Dermis blood vessel endothelial cell (primary cell): ENCODE data around the gene ATP11A. TPM values are rescaled to one million over a fixed set of nuclear protein-coding genes. Genes with fewer than 3 reads are reported as not detected.
A peak's percentile ranks its signal among the peaks of the same experiment; 100 is the strongest.

Source experiments
- DNase-seq: peaks from one replicate; pipeline ENCODE4 v3.0.0; 2010
- total RNA-seq: library from RNA; depleted of rRNA; stranded (reverse); fragments of >200 nt; gene quantifications from 2 replicates; pipeline ENCODE4 v1.2.3, GENCODE V29; 2014

Gene ATP11A
- total RNA-seq, 1 donor from 2014 or later, result 32.0 TPM

DNA sequence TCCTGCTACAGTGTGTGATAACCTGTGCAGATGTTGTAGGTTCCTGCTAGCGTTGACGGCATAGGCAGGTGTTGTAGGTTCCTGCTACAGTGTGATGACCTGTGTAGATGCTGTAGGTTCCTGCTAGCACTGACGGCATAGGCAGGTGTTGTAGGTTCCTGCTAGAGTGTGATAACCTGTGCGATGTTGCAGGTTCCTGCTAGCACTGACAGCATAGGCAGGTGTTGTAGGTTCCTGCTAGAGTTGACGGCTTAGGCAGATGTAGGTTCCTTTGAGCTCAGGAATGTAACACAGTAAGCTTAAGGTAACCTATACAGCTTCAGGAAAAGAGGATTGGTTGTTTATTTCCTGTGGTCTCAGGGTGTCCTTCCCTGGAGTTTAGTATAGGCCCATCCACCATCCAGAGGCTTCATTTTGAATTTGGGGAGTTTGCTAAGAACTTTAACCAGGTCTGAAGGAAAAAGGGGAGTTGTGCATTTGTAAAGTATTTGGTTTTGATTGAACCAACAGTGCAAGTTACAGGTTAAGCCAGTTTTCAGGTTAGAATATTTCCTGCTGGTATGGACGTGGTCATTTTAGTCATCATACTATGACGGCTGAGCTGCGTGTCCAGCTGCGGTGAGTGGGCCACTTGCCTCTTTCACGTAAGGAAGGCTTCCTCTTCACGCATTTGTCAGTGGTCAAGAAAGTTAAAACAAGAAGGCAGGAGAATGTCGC lies 53.8 kb downstream of the ATP11A start:
- DNase-seq, result no peak

DNA sequence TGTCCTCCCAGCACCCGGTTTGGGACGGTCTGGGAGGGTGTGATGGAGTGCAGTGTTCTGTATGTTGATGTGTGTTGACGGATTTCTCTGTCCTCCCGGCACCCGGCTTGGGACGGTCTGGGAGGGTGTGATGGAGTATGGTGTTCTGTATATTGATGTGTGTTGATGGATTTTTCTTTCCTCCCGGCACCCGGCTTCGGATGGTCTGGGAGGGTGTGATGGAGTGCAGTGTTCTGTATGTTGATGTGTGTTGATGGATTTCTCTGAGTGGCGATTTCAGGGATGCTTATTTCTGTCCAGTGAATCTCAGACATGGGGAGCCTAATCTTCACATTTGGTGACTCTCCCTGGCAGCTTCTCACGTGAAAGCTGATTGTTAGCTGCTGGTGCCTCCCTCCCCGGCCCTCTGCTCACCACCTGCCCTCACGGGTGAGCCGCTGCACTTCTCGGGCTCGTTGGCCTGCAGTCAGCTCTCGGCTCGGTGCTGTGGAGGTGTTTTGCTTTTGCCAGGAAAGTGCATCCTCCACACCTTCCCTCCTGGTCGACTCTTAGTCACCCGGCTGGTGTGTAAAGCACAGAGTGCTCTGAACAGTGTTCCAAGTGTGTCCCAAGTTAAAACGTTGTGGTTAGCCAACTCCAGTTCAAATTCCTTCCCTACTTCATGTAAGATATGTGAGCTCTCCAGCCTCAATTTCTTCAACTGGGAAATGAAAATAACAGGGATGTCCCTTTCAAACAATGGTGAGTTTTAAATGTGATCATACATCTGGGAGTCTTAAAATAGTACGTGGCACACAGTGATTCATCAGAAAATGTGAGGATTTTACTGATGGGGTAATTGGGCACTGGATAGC lies 54.6 kb downstream of the ATP11A start:
- no peak for DNase-seq

DNA sequence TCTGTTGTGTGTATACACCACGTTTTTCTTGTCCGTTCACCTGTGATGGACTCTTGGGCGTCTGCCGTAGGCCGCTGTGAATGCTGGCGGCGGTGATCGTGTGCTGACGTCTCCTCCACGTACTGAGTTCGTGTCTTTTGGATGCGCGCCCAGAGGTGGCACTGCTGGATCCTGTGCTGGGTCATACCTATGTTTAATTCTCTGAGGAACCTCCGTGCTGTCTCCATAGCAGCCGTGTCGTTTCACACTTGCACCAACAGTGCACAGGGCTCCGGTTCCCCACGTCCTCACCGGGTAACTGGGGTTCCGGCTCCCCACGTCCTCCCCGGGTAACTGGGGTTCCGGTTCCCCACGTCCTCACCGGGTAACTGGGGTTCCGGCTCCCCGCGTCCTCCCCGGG lies 56.2 kb downstream of the ATP11A start:
- no peak for DNase-seq

DNA sequence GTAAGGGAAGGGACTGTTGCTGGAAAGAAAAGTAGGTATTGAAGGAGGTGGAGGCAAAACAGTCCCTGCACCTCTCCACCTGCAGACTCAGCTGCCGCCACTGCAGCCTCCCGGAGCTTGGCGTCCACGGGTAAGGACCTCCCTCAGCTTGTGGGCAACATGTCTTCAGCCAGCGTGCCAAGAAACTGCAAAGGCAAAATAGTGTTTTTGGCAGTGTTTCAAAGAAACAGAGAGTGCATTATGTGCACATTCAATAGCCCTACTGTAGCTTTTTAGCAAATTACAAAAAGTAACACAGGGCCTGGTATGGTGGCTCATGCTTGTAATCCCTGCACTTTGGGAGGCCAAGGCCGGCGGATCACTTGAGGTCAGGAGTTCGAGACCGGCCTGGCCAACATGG lies 57.4 kb downstream of the ATP11A start:
- peak; percentile 17 for DNase-seq

DNA sequence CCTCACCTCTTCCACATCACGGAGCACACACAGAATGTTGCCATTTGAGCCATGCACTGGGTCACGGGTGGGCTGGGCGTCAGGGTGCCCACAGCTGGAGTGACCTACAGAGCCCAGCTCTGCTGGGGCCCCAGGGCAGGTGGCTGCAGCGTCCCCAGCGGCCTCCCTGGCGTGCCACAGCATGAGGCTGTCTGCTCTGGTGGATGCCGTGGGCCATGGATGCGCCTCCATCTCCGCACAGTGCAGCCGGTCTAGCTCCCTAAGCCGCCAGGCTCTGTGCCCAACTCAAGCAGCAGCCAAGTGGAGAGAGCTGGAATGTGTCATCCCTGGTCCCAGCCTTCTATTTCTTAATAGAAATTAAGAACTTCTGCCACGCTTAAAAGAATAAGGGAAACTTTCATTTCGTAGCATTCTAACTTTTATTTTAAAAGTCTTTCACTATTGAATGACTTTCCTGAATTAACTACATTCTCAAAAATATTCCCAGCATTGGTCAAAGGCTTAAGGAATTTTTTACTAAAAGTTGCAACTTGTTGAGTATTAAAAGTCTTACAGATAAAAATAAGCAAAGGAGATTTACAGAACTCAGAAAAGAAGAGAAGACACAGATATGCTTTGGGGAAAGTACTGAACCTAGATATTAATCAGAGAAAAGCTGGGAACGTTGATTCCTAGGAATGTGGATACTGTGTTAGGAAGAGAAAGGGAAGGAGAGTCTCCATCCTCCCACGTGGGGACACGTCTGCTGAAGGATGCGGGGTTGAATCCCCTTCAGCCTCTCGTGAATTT lies 59.3 kb downstream of the ATP11A start:
- no peak for DNase-seq

DNA sequence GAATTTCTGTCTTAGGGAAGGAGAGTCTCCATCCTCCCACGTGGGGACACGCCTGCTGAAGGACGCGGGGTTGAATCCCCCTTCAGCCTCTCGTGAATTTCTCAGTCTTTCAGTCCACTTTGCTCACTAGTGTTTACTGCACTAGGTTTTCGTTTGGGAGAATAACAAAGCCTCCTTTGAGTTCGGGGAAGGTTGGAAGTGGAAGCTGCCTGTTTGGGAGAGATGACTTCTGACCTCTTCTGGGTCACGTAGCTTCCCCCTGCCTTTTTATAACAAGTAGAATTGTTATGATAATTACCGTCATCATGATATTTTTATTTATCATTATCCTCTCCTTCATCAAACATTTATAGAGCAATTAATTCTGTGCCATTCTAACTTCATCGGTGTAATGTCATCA lies 60.7 kb downstream of the ATP11A start:
- no peak for DNase-seq

DNA sequence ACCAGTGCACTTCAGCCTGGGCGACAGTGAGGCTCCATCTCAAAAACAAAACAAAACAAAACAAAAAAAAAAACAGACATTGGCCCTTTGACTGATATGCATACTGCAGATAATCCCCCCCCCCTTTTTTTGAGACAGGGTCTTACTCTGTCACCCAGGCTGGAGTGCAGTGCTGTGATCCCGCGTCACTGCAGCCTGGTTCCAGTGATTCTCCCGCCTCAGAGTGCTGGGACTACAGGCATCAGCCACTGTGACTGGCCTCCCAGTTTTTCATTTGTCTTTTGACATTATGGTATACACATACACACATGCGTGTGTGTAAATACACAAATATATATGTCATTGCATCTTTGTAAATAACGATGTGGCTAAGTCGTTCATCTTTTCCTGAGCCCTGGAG lies 61.8 kb downstream of the ATP11A start:
- DNase-seq, result no peak

DNA sequence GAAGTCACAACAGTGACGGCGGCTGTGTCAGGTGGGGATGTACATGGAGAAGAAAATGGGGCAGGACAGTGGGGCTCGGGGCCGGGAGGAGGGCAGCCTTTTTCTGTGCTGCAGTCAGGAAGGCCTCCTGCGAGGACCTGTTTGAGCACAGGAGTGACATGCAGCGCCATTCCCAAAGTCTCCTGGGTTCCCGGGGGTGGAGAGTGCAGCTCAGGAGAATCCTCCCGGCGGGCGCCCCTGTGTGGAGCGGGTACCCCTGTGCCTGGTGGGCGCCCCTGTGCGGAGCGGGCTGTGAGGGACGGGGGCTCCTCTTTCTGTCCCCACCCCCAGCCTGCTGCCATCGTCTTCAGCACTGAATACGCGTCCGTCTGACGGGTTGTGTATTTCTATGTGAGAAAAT lies 62.4 kb downstream of the ATP11A start:
- no peak for DNase-seq

DNA sequence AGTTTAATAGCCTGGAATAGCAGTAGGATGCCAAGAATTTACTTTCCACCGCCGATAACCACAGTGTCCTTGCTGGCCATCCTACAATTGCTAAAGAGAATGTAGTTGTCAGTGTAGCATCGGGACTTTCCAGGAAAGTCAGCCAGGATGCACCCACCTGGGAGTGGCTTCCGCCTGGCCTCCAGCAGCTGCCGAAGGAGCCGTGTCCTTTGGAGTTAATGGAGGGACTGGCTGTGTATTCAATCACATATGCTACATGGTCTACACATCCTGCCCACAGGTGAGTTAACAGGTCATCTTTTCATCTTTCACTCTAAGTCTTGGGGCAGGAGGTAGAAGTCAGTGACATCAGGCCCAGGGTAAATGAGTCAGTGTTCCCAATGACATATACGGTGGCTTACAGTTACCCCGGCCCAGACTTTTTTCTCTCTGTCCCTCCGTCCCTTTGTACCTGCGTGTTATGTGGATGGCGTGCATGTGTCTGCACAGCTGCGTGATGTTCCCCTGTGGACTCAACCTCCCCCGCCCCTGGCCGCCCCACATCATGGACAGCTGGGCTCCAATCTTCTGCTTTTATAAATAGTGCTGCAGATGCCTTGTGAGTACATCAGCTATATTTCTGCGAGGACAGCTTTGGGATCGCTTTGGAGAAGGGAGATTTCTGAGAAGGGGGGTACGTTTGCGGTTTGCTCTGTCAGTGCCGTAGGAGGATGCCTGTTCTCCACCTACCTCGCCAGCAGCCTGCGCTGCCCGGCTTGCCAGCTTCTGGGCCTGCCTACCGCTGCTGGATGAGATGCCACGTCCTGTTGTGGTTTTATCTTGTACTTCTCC lies 63.1 kb downstream of the ATP11A start:
- DNase-seq, result peak; percentile 44

DNA sequence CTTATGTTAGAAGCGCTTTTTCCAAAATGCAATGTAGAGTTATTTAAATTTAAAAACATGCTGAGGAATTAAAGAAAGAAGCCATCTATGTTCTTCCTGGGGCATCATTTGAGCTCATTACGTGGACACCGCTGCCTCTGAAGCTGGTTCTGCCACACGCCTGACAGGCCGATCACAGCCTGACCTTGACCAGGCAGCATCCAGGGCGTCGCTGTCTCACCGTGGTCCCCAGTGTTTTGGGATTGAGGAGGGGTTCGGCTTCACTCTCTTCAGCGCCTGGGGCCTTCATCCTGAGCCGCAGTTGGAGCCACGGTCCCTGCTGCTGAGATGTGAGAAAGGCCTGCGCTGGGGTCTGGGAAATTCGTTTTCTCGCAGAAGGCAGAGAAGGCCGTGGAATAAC lies 64.0 kb downstream of the ATP11A start:
- no peak for DNase-seq

DNA sequence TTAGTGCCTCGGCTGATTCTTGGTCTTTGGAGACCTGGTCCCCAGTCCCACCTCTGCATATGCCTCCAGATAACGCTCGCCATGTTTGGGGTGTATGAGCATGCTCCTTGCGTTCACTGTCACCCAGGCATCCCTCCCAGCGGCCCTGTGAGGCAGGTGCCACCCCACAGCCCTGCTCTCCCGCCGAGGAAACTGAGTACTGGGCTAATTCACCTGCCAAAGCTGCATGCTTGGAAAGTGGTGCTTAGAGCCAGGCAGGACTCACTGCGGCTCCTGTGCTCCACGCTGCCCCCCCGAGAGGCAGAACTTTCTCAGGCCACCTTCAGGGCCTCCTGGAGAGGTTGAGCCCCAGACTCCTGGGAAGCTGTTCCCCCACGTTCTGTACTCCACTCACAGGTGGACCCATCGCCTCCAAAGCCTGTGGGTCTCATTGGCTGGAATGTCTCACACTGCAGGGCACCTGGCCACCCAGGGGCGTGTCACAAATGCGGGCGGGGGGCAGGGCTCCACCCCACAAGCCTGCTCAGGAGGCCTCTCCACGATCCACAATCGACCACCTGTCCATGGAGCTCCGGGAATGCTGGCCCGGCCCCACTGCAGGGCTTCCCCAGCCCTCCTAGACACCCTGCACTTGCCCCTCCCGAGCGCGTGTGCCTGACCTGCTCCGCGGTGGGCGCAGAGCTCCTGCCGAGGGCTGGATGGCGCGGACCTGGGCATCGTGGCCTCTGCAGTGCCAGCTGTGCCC lies 64.6 kb downstream of the ATP11A start:
- no peak for DNase-seq

DNA sequence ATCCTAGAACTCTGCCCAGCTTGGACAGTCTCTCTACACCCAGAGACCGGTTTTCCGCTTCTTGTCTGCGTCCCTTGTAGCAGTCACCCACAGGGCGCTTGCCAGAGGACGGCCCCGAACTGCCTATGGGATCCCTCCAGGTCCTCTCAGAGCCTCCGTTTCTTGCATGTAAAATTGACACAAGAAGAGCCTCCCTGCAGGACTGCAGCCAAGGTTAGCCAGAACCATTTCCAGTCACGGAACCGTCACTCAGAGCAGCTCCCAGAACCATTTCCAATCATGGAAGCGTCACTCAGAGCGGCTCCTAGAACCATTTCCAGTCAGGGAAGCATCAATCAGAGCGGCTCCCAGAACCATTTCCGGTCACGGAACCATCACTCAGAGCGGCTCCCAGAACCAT lies 65.5 kb downstream of the ATP11A start:
- DNase-seq, result no peak

DNA sequence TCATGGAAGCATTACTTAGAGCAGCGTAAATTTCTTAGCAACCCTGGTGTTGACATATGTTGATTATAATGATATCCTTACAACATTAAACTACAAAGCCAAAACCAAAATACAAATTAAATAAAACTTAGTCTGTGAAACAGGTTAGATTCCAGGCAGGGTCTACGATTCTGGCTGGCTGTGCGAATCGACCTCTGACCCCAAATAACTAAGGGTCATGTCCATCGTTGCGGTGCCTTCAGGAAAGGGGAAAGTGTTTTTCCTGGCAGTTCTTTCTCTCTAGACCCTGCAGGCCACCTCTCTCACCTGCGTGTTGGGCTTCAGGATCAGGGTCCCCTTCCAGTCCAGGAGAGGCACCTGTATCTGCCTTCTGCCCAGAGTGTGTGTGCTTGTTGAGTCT lies 66.2 kb downstream of the ATP11A start:
- peak; percentile 44 for DNase-seq

DNA sequence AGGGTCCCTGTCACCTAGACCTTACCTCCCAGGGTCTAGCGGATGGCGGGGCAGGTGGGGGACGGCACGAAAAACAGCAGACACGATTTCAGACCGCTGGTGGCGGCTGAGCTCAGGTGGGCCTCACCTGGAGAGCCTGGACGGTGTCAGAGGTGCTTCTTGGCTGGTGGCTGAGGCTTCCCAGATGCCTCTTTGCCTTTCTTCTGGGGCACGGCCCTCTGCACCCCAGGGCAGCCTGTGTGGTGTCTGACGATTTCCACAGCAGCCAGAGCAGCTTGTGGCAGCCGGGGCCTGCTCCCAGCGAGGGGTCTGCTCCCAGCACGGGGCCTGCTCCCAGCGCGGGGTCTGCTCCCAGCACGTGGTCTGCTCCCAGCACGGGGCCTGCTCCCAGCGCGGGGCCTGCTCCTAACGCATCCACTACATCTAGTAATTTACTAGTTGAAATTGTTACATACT lies 66.7 kb downstream of the ATP11A start:
- no peak for DNase-seq

DNA sequence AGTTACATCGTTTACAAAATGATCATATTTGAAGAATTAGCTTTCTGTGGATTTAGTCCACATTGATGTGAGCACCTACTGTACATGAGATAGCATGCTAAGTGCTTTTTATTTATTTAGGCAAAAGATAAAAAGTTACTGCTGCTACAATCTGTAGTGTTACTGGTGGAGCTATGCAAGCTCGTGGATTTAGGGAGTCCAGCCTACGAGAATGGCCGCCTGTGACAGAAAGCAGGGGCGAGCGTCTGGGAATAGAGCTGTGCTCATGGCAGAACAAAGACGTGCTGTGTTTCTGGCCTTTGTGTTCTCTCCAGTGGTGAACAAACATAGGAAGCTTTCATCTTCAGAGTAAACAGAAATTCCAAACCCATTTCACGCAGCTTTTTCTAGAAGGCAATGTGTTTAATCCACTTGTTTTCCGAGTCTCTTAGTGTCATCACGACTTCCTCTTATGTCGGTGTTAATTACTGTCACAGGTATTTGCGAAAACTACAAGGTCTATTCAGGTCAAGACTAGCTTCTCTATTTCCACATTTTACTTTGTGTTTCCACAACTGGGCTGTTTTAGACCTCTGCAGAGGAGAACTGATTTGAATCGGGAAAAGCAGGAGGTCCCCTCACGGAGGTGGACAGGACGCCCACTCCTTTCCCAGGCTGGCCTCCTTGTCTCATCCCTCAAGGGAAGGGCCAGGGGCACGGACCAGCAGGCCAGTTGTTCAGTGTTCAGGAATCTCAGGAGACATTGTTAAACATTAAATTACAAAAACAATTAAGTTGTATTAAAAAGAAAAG lies 67.3 kb downstream of the ATP11A start:
- no peak for DNase-seq

DNA sequence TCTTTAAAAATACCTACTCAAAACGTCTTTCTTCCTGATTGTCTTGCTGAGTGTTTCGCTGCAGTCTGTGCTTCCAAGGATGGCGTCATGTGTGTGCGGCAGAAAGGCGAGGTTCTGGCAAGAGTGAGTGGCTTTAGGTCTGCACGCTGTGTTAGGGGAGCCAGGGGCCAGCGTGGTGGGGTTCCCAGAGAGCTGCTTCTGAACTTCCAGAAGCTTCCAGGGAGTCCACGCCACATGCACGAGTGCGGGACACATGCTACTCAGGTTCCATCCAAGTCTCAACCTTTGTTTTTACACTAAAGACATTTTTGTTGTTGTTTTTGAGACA lies 67.9 kb downstream of the ATP11A start:
- DNase-seq, result no peak

DNA sequence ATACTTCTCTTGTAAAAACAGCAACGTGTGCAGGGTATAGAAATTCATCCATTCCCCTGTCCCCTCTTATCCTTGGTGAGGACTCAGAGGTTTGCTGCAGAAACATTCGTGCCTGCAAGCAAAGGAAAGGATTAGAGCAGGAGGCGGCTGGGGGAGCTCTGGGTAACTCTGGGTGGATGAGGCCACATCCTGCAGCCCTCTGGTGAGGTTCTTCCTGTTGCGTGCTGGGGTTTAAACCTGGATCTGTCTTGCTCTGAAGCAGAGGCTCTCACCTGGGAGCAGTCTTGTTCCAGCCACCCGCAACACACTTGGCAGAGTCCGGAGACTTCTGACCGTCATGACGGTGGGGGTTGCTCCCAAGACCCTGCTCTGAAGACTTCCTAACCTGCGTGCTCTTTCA lies 69.2 kb downstream of the ATP11A start:
- DNase-seq, result no peak

DNA sequence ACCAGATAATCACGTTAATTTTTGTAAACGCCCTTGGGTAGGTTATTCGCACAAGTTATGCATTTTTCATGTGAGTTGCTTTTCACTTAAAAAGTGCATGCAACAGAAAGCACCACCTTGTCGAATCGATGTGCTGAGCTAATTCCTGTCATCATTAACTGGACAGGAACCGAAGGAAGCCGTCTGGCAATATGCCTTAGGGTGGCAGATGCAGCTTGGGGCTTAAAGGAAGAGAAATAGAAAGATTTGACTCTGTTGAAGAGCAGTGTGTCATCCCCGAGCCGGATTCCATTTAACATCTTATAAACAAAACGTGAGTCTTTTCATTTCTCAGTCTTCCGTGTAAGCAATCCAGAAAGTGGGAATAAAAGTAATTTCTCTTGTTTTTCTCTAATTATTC lies 70.0 kb downstream of the ATP11A start:
- peak; percentile 30 for DNase-seq

DNA sequence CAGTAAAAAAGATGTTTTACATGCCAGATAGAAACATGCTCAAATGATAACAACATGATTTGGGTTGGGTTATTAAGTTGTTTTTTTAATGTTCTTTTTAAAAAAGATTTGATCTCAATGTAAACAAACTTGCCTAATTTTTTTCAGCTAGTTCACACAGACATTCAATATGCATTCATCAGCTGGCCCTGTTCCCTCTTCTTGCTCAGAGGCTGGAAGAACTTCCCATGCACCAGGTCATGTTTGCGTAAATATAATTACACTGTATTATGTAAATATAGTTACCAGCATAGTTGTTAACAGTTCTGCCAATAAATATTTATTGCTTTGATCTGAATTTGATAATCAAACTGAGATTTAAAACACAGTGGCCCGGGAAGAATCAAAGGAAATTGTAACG lies 70.6 kb downstream of the ATP11A start:
- no peak for DNase-seq

DNA sequence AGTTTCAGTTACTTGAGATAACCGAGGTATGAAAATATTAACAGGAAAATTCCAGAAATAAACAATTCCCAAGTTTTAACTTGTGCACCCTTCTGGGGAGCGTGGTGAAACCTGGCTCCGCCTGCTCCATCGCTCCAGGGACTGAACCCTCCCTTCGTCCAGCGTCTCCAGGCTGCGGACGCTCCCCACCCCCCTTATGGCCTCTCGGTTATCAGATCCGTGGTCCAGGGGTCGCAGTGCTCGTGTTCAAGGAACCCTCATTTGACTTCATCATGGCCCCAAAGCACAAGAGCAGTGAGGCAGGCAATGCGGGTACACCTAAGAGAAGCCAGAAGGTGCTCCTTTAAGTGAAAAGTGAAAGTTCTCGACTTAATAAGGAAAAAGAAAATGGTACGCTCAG lies 71.1 kb downstream of the ATP11A start:
- DNase-seq, result no peak
